Neural cell (in vitro differentiated cells): ENCODE data around the gene CENPI.

Source experiments
- EP300 ChIP-seq: fragments of 450-650 bp; conservative IDR thresholded peaks from 2 replicates; pipeline ENCODE4 v1.6.1; 2014; ENCODE audit warnings: antibody characterized with exemption, mild to moderate bottlenecking, moderate library complexity; ENCODE audit not compliant: poor library complexity, severe bottlenecking
- RAD21 ChIP-seq: fragments of 450-650 bp; conservative IDR thresholded peaks from 2 replicates; pipeline ENCODE4 v1.6.1; 2014; ENCODE audit warnings: antibody characterized with exemption, mild to moderate bottlenecking, moderate library complexity
- SMC3 ChIP-seq: fragments of 450-650 bp; conservative IDR thresholded peaks from 2 replicates; pipeline ENCODE4 v1.6.1; 2014; ENCODE audit warnings: antibody characterized with exemption, mild to moderate bottlenecking, moderate library complexity; ENCODE audit not compliant: poor library complexity

GRCh38 chrX:101108284-101108683 is 10.3 kb downstream of the CENPI start:
- no peak for TF ChIP-seq RAD21
- TF ChIP-seq EP300: no peak
- TF ChIP-seq SMC3: no peak
